K562 (cell line): Measurements from ENCODE around the gene SLC35B4.

Experiments used
- CC2D1A ChIP-seq: fragments of 450-650 bp; IDR thresholded peaks from 2 replicates; pipeline ENCODE4 v1.6.1; 2017; ENCODE audit warnings: mild to moderate bottlenecking
- FOXA3 ChIP-seq, 2 experiments: fragments of 450-650 bp in 1 of 2; sonication (generic) in 1 of 2; formaldehyde crosslinking; IDR thresholded peaks in 1 of 2; conservative IDR thresholded peaks in 1 of 2; 2 replicates each; pipeline versions ENCODE4 v1.4.0 to v1.8.0; 2020 to 2022; ENCODE audit warnings: mild to moderate bottlenecking in 2 of 2, missing genetic modification reagents in 1 of 2
- GABPA ChIP-seq: fragments of 200-800 bp; sonication (Bioruptor generic); conservative IDR thresholded peaks from 2 replicates; pipeline ENCODE4 v1.6.1; 2016; ENCODE audit warnings: low read depth, missing genetic modification characterization, missing compliant biosample characterization
- ZFP91 ChIP-seq: sonication (generic); formaldehyde crosslinking; IDR thresholded peaks from 2 replicates; pipeline ENCODE4 v1.8.0; 2022; ENCODE audit warnings: mild to moderate bottlenecking, missing genetic modification reagents
- ZNF274 ChIP-seq: IDR thresholded peaks from 2 replicates; pipeline ENCODE4 v1.6.1; 2011; ENCODE audit warnings: low read depth, mild to moderate bottlenecking, low read length, moderate library complexity, borderline replicate concordance
- TF ChIP-seq, protein P1 (sequence below): sonication (generic); formaldehyde crosslinking; IDR thresholded peaks from 2 replicates; pipeline ENCODE4 v1.8.1; 2022; ENCODE audit warnings: missing genetic modification reagents
- TF ChIP-seq, protein P2 (sequence below), 3 experiments: IDR thresholded peaks in 2 of 3; conservative IDR thresholded peaks in 1 of 3; 2 replicates each; pipeline ENCODE4 v1.5.1; 2011 to 2012; ENCODE audit warnings: low read length in 3 of 3, mild to moderate bottlenecking in 3 of 3, control low read depth in 2 of 3, improper control_type of control experiment in 1 of 3, inconsistent platforms in 1 of 3, low read depth in 1 of 3, mixed read lengths in 1 of 3, moderate library complexity in 1 of 3; ENCODE audit not compliant: insufficient read depth in 2 of 3

DNA sequence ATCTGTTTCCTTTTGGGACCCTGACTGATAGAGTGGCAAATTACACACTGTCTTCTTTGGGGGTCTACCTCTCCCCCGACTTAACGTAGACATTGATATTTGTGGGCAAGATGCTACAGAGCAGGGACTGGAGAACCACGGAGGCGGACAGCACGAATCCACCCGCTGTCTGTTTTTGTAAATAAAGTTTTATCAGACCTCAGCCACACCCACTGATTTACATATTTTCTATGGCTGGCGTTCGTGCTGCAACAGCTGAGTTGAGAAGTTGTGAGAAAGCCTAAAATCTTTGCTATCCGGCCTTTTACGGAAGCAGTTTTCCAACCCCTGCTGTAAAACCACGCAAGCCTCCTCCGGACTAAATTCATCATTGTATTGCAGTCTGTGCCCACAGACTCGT, 17.2 kb upstream of the SLC35B4 start:
- TF ChIP-seq GABPA (tag), result no peak
- TF ChIP-seq, protein P1, sequence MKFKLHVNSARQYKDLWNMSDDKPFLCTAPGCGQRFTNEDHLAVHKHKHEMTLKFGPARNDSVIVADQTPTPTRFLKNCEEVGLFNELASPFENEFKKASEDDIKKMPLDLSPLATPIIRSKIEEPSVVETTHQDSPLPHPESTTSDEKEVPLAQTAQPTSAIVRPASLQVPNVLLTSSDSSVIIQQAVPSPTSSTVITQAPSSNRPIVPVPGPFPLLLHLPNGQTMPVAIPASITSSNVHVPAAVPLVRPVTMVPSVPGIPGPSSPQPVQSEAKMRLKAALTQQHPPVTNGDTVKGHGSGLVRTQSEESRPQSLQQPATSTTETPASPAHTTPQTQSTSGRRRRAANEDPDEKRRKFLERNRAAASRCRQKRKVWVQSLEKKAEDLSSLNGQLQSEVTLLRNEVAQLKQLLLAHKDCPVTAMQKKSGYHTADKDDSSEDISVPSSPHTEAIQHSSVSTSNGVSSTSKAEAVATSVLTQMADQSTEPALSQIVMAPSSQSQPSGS (CRISPR knock-in tag), result no peak
- TF ChIP-seq, protein P2, sequence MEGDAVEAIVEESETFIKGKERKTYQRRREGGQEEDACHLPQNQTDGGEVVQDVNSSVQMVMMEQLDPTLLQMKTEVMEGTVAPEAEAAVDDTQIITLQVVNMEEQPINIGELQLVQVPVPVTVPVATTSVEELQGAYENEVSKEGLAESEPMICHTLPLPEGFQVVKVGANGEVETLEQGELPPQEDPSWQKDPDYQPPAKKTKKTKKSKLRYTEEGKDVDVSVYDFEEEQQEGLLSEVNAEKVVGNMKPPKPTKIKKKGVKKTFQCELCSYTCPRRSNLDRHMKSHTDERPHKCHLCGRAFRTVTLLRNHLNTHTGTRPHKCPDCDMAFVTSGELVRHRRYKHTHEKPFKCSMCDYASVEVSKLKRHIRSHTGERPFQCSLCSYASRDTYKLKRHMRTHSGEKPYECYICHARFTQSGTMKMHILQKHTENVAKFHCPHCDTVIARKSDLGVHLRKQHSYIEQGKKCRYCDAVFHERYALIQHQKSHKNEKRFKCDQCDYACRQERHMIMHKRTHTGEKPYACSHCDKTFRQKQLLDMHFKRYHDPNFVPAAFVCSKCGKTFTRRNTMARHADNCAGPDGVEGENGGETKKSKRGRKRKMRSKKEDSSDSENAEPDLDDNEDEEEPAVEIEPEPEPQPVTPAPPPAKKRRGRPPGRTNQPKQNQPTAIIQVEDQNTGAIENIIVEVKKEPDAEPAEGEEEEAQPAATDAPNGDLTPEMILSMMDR (IDR thresholded peaks at IDR 0.05 in 2 of 3, conservative IDR thresholded peaks at IDR 0.05 in 1 of 3; ENCODE audit: insufficient read depth in 2 of 3, low read depth in 1 of 3, low read length in 3 of 3), result no peak
- TF ChIP-seq CC2D1A, result no peak
- no peak for TF ChIP-seq FOXA3 (CRISPR knock-in tag; conservative IDR thresholded peaks at IDR 0.05 in 1 of 2, IDR thresholded peaks at IDR 0.05 in 1 of 2)
- no peak for TF ChIP-seq ZNF274
- TF ChIP-seq ZFP91 (CRISPR knock-in tag), result no peak
